Measurements from ENCODE around the gene RAB3C.
A peak's percentile ranks its signal among the peaks of the same experiment; 100 is the strongest.

The RAB3C gene

DNA sequence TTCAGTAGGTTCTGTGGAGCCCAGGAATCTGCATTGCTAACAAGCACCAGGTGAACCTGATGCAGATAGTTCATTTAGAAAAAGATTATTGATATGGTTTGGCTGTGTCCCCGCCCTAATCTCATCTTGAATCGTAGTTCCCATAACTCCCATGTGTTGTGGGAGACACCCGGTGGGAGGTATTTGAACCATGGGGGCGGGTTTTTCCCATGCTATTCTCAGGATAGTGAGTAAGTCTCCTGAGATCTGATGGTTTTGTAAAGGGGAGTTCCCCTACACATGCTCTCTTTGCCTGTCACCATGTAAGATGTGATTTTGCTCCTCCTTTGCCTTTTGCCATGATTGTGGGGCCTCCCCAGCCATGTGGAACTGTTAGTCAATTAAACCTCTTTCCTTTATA is 212.0 kb downstream of the RAB3C start:
- TF ChIP-seq, protein P1, sequence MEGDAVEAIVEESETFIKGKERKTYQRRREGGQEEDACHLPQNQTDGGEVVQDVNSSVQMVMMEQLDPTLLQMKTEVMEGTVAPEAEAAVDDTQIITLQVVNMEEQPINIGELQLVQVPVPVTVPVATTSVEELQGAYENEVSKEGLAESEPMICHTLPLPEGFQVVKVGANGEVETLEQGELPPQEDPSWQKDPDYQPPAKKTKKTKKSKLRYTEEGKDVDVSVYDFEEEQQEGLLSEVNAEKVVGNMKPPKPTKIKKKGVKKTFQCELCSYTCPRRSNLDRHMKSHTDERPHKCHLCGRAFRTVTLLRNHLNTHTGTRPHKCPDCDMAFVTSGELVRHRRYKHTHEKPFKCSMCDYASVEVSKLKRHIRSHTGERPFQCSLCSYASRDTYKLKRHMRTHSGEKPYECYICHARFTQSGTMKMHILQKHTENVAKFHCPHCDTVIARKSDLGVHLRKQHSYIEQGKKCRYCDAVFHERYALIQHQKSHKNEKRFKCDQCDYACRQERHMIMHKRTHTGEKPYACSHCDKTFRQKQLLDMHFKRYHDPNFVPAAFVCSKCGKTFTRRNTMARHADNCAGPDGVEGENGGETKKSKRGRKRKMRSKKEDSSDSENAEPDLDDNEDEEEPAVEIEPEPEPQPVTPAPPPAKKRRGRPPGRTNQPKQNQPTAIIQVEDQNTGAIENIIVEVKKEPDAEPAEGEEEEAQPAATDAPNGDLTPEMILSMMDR (IDR thresholded peaks at IDR 0.05; ENCODE audit: insufficient read depth, low read depth, low read length, missing control alignments): no peak
- DNase-seq (ENCODE audit: low read depth): peak; percentile 45
- H3K4me3 ChIP-seq (ENCODE audit: low read depth, low read length): no peak overlapping the region

DNA sequence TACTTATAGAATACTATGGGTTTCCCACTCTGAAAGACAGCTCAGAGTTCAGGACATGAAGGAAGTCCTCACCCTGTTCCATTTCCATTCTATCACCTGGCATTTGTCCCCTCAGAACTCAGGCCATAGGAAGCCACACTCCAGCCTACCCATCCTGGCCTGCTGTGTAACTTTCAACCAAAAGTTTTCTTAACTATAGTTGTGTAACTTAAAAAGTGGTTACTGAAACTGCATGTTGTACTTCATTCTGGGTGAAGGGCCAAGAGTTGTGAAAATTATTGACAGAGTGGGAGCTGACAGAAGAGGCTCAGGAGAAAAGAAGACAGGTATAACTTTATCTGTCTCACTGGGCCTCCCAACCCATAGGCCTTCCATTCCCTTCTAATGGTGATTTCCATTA is 212.5 kb downstream of the RAB3C start:
- DNase-seq (ENCODE audit: low read depth): no peak
- TF ChIP-seq, protein P1 (IDR thresholded peaks at IDR 0.05; ENCODE audit: insufficient read depth, low read depth, low read length, missing control alignments): no peak

DNA sequence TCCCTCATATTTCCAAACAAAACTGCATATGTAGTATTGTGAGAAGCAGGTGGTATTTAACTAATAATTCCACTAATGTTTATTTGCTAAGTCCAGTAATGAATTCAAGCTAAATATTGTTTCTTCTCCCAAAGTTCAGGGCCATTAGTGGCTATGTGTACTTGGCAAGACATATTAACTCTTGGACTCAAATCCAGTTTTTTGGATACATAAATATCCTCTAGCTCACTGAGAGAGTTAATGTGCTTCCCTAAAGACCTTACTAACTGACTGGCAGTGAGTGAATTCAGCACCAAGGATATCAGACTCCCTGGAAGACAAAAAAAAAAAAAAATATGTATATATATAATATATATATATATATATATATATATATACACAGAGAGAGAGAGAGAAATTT is 214.1 kb downstream of the RAB3C start:
- TF ChIP-seq, protein P1 (IDR thresholded peaks at IDR 0.05; ENCODE audit: insufficient read depth, low read depth, low read length, missing control alignments): no peak
- DNase-seq (ENCODE audit: low read depth): no peak
- no peak overlapping the region for H3K4me3 ChIP-seq (ENCODE audit: low read depth, low read length)

More for the DNA sequence above, 212.5 kb downstream of the RAB3C start:
- H3K4me3 ChIP-seq (ENCODE audit: low read depth, low read length): no peak overlapping the region

DNA sequence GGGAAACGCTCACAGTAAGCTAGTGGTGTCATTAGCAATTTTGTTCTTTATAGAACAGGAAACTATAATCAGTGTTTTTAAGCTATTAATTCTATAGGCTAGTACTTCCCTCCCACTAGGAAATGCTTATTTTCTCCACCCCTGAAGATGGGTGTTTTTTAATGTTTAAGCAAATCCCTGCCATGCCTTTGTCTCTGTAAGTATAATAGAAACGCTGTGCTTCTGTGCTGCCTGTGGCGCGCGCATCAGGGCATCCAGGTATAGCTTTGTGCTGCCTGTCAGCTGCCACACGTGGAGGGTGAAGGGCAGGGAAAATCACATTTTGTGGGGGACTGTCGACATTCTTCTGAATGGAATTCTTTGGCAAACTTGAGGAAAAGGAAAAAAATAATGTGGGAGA is 217.5 kb downstream of the RAB3C start:
- TF ChIP-seq, protein P1 (IDR thresholded peaks at IDR 0.05; ENCODE audit: insufficient read depth, low read depth, low read length, missing control alignments): no peak
- H3K4me3 ChIP-seq (ENCODE audit: low read depth, low read length): no peak overlapping the region
- no peak for DNase-seq (ENCODE audit: low read depth)

DNA sequence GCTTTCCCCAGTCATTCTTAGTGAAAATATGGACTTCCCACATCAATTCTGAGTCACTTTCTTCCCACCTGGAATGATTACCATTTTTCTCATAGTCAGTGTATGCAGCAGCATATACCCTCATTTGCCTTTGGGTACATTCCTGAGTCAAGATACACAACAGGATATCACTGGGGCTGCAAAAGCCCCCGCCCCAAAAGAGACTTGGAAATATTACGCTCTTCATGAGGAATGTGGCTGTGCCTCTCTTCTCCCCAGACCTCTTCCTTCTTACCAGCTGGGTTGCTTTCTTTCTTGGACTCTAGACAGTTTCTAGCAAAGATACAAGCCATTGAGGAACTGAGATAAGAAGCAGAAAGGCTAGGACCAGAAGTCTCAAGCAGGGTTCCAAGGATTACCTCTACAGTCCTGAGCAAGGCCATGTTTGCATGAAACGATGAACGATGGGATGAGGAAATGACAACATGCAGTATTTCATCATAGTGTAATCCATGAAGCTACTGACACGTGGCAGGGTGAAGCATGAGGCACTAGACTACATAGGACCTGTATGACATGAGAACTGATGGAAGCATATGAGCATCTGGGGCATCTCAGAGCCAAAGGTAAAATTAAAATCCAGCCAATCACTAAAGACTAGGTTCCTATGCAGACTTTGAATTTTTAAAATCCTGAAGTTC is 218.1 kb downstream of the RAB3C start:
- no peak overlapping the region for H3K4me3 ChIP-seq (ENCODE audit: low read depth, low read length)
- no peak for DNase-seq (ENCODE audit: low read depth)
- TF ChIP-seq, protein P1 (IDR thresholded peaks at IDR 0.05; ENCODE audit: insufficient read depth, low read depth, low read length, missing control alignments): no peak

DNA sequence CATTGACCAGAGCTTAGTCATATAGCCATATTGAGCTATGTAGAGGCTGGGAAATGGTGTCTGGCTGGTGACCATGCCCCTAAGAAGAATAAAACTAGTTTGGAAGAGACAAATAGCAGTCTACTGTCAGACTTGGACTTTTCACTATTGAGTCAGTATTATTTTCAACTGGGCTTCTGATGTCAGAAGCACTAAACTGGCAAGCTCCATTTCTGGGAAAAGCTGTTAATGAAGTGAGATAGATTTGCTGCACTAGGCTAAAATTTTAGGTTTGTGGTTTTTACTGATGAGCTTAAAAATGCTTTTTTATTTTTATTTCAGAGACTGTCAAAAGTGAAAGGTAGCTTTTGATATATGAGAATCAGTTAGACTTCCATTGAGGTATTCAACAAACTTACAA is 220.2 kb downstream of the RAB3C start:
- DNase-seq (ENCODE audit: low read depth): no peak
- H3K4me3 ChIP-seq (ENCODE audit: low read depth, low read length): no peak overlapping the region
- TF ChIP-seq, protein P1 (IDR thresholded peaks at IDR 0.05; ENCODE audit: insufficient read depth, low read depth, low read length, missing control alignments): no peak

DNA sequence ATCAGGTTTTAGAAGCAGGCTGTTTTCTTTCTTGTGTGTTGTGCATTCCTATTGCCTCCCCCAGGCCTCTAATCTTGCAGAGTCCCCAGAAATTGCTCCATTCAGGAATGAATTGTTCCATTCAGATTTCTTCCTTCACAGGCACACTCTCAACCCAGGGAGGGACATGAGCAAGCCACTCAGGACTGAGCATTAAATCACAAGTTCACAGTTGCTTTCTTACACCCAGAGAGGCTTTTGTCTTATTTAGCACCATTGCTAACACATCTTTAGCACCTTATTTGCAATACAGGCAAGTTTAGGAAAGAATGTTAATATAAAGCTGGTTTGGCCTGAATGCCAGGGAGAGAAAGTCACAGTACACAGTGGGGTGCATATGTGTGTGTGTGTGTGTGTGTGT is 221.4 kb downstream of the RAB3C start:
- H3K4me3 ChIP-seq (ENCODE audit: low read depth, low read length): no peak overlapping the region
- TF ChIP-seq, protein P1 (IDR thresholded peaks at IDR 0.05; ENCODE audit: insufficient read depth, low read depth, low read length, missing control alignments): no peak
- no peak for DNase-seq (ENCODE audit: low read depth)
